Measurements from ENCODE around the gene VKORC1L1. TPM values are rescaled to one million over a fixed set of nuclear protein-coding genes. Genes with fewer than 3 reads are reported as not detected.
A peak's percentile ranks its signal among the peaks of the same experiment; 100 is the strongest.

Gene VKORC1L1
- total and polyA plus RNA-seq, 2 donors: 6.0 to 8.5 TPM

- no peak for DNase-seq (ENCODE audit: low read depth in 6 of 9, low spot score in 9 of 9)
- H3K27me3 ChIP-seq (ENCODE audit: control insufficient read depth in 2 of 2, insufficient read depth in 1 of 2, low read length in 1 of 2): no peaks in the 10 kb centered on the region
- peaks cover 7 to 12% of the 10 kb centered on the region in 2 donors for H3K4me1 ChIP-seq (ENCODE audit: control insufficient read depth in 2 of 2, insufficient read depth in 2 of 2, low read length in 2 of 2)
- 97% methylated on average over 16 of the region's 16 CpGs for WGBS
- H3K36me3 ChIP-seq (ENCODE audit: control insufficient read depth in 2 of 2, insufficient read depth in 2 of 2, low read length in 1 of 2): peaks cover 54 to 65% of the 10 kb centered on the region in 2 donors
- H3K4me3 ChIP-seq (ENCODE audit: low read length in 2 of 2): no peak overlapping the region
- no peak overlapping the region for H3K27ac ChIP-seq (ENCODE audit: low read depth in 1 of 2, low read length in 1 of 2)
- H3K9me3 ChIP-seq (ENCODE audit: control insufficient read depth in 2 of 2, insufficient read depth in 1 of 2, low read length in 1 of 2): no peaks in the 10 kb centered on the region
Measured at GRCh38 chr7:65976659-65977196, 103.9 kb downstream of the VKORC1L1 start.

DNA sequence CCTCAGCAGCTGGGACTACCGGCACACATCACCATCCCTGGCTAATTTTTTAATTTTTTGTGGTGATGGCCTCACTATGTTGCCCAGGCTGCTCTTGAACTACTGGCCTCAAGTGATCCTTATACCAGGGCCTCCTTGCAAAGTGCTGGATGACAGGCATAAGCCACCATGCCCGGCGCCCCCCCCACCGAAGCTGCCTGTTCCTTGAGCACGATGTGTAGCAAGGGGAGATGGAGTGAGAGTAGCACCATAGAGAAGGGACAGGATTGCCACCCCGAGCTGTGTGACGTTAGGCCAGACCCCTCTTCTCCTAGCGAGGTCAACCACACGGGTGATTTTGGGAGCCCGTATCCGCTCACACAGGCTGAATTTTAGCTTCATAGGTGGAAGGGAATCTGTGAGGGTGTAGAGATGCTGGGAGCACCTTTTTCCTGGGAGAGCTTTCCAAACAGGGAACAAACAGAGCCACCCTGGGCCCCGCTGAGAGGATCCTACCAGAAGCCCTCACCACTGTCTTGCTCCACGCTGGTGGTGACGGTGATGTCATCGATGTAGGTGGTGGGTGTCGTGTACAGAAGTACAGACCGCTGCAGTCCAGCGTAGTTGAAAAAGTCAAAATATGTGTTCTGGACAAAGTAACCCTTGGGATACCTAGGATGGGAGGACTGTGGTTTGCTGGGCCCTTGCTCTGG is 106.2 kb downstream of the VKORC1L1 start:
- WGBS: 97% methylated on average over 18 of the region's 18 CpGs
- Histone ChIP-seq H3K4me1 (ENCODE audit: control insufficient read depth in 2 of 2, insufficient read depth in 2 of 2, low read length in 2 of 2) (peaks cover 7 to 16% of the 10 kb centered on the region in 2 donors), H3K4me3 (ENCODE audit: low read length in 2 of 2) (no peak overlapping the region), H3K27me3 (ENCODE audit: control insufficient read depth in 2 of 2, insufficient read depth in 1 of 2, low read length in 1 of 2) (no peaks in the 10 kb centered on the region), H3K9me3 (ENCODE audit: control insufficient read depth in 2 of 2, insufficient read depth in 1 of 2, low read length in 1 of 2) (no peaks in the 10 kb centered on the region), H3K36me3 (ENCODE audit: control insufficient read depth in 2 of 2, insufficient read depth in 2 of 2, low read length in 1 of 2) (peaks cover 37 to 44% of the 10 kb centered on the region in 2 donors), H3K27ac (ENCODE audit: low read depth in 1 of 2, low read length in 1 of 2) (no peak overlapping the region)
- no peak for DNase-seq (ENCODE audit: low read depth in 6 of 9, low spot score in 9 of 9)

DNA sequence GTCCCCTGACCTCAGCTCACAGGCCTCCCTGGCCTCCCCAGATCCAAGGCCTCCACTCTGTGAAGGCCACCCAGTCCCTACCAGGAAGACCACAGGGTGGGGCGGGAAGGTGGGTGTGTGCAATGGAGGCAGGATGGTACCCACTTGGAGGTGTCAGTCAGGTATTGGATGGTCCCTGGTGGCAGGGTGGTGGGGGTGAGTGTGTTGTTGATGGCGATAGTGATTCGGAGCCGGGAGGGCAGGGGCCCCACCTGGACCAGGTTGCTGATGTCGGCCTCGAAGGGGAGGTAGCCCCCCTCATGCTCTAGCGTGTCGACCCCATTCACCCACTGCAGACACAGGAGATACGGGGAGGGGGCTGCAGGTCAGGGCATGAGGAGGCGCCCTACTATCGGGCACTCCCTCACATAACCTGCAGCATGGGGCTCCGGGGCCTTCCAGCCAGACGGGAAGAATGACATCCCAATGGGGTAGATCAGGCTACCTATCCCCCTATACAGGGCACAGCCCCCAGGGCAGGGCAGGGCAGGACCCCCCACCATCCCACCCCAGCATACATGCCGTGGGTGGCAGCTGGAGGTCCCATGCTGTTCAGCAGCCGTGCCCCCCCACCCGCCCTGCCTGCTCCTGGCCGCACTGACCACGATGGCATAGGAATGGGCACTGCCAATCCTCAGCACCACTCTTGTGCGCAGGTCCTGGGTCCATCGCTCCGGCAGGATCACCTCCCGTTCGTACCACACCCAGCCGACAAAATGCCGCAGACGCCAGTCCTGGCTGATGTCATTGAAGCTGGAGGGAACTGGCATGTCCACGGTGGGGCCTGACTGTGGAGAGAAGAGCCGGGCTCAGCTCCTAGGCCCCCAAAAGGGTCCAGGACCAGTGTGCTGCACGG is 107.0 kb downstream of the VKORC1L1 start:
- no peak for DNase-seq (ENCODE audit: low read depth in 6 of 9, low spot score in 9 of 9)
- H3K27me3 ChIP-seq (ENCODE audit: control insufficient read depth in 2 of 2, insufficient read depth in 1 of 2, low read length in 1 of 2): no peaks in the 10 kb centered on the region
- peaks cover 7 to 16% of the 10 kb centered on the region in 2 donors for H3K4me1 ChIP-seq (ENCODE audit: control insufficient read depth in 2 of 2, insufficient read depth in 2 of 2, low read length in 2 of 2)
- 97% methylated on average over 29 of the region's 29 CpGs for whole genome bisulfite sequencing
- peak overlapping the region in 1 of 2 donors; percentile 92 for H3K4me3 ChIP-seq (ENCODE audit: low read length in 2 of 2)
- no peaks in the 10 kb centered on the region for H3K9me3 ChIP-seq (ENCODE audit: control insufficient read depth in 2 of 2, insufficient read depth in 1 of 2, low read length in 1 of 2)
- H3K27ac ChIP-seq (ENCODE audit: low read depth in 1 of 2, low read length in 1 of 2): no peak overlapping the region
- peaks cover 30 to 36% of the 10 kb centered on the region in 2 donors for H3K36me3 ChIP-seq (ENCODE audit: control insufficient read depth in 2 of 2, insufficient read depth in 2 of 2, low read length in 1 of 2)

DNA sequence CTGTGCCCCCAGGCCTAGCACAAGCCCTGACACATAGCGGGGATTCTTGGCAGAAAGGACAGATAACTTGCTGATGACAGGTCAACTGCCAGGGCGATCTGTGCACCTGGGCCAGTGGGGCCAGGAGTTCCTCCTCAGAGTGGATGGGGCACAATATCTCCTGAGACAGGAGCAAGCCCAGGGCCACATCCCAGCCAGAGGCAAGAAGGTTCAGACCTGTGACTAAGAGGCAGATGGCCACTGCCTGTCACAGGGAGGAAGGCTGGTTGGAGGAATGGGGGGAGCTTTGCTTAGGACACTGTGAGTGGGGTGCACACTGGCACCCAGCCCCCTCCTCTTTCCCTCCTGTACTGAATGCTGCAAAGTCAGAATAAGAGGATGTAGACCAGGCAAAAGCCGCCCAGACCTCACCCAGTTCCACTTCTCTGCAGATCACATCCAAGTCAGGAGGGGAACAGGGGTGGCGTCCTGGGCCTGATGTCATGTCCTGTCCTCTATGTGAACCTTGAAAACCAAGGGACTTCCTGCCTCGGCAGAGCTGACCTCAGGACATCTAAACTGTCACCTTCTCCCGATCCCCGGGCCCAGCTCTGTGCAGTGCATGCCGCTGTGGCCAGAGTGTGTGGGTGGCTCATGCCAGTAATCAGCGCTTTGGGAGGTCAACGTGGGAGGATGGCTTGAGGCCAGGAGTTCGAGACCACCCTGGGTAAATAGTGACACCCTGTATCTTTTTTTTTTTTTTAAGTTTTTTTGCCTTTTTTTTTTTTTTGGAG is 107.8 kb downstream of the VKORC1L1 start:
- WGBS: 49% methylated on average over 11 of the region's 11 CpGs

DNA sequence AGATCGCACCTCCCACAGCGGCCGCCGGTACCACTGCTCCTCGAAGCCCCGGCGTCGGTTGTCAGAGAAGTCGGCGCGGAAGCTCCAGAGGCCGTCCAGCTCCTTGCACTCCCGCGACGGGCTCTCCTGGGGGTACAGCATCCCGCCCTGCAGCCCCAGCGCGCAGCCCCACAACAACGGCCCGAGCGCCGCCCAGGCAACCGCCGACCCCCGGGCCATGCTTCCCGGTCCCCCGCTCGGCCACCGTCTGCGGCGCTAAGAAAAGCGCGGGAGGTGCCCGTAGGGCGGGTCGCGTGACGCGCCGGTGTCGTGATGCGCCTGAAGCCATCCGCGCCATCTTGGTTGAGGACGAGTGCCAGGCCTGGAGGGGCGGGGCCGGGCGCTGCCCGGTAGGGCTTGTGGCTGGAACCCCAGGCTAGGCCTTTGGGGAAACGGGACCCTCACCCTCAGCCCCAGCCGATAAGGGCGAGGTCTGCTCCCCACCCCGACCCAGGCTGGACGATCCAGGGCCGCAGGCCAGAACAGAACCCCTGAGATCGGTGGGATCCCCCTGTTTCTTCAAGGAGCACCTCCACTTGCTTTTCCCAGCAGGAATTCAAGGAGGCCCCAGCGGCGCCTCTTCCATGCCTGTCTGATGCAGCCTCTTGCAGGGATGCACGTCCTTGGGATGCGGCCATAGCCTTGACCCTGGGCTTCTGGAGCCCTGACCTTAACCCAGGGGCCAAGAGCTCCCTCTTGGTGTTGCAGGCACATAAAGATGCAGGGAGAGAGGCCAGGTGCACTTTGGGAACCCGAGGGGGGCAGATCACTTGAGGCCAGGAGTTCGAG is 109.3 kb downstream of the VKORC1L1 start, which contains the start of gene GUSB:
Gene GUSB (minus strand): TSS at position 249 of the 828 bp plus-strand sequence. CDS start 30 bp downstream, at position 219.
- Histone ChIP-seq H3K27me3 (ENCODE audit: control insufficient read depth in 2 of 2, insufficient read depth in 1 of 2, low read length in 1 of 2) (no peaks in the 10 kb centered on the region), H3K36me3 (ENCODE audit: control insufficient read depth in 2 of 2, insufficient read depth in 2 of 2, low read length in 1 of 2) (peaks cover 11 to 19% of the 10 kb centered on the region in 2 donors), H3K4me3 (ENCODE audit: low read length in 2 of 2) (peak within 1 kb of the TSS; percentile 92), H3K4me1 (ENCODE audit: control insufficient read depth in 2 of 2, insufficient read depth in 2 of 2, low read length in 2 of 2) (peaks cover 7 to 16% of the 10 kb centered on the region in 2 donors), H3K27ac (ENCODE audit: low read depth in 1 of 2, low read length in 1 of 2) (peak within 1 kb of the TSS; percentile 64 to 84), H3K9me3 (ENCODE audit: control insufficient read depth in 2 of 2, insufficient read depth in 1 of 2, low read length in 1 of 2) (no peaks in the 10 kb centered on the region)
- 8% methylated on average over 62 of the region's 62 CpGs for WGBS
- DNase-seq (ENCODE audit: low read depth in 6 of 9, low spot score in 9 of 9): peak; percentile 57 to 93 (median 81)

More for the DNA sequence above, 107.8 kb downstream of the VKORC1L1 start:
- Histone ChIP-seq H3K27ac (ENCODE audit: low read depth in 1 of 2, low read length in 1 of 2) (peak overlapping the region in 1 of 2 donors; percentile 32), H3K9me3 (ENCODE audit: control insufficient read depth in 2 of 2, insufficient read depth in 1 of 2, low read length in 1 of 2) (no peaks in the 10 kb centered on the region), H3K4me3 (ENCODE audit: low read length in 2 of 2) (peak overlapping the region; percentile 92), H3K27me3 (ENCODE audit: control insufficient read depth in 2 of 2, insufficient read depth in 1 of 2, low read length in 1 of 2) (no peaks in the 10 kb centered on the region), H3K4me1 (ENCODE audit: control insufficient read depth in 2 of 2, insufficient read depth in 2 of 2, low read length in 2 of 2) (peaks cover 7 to 16% of the 10 kb centered on the region in 2 donors), H3K36me3 (ENCODE audit: control insufficient read depth in 2 of 2, insufficient read depth in 2 of 2, low read length in 1 of 2) (peaks cover 24 to 31% of the 10 kb centered on the region in 2 donors)
- DNase-seq (ENCODE audit: low read depth in 6 of 9, low spot score in 9 of 9): peak in 7 of 9 donors; percentile 7 to 49 (median 13)

- Histone ChIP-seq H3K4me1 (ENCODE audit: control insufficient read depth in 2 of 2, insufficient read depth in 2 of 2, low read length in 2 of 2) (peaks cover 7 to 16% of the 10 kb centered on the region in 2 donors), H3K4me3 (ENCODE audit: low read length in 2 of 2) (no peak overlapping the region), H3K27ac (ENCODE audit: low read depth in 1 of 2, low read length in 1 of 2) (no peak overlapping the region), H3K27me3 (ENCODE audit: control insufficient read depth in 2 of 2, insufficient read depth in 1 of 2, low read length in 1 of 2) (no peaks in the 10 kb centered on the region), H3K9me3 (ENCODE audit: control insufficient read depth in 2 of 2, insufficient read depth in 1 of 2, low read length in 1 of 2) (no peaks in the 10 kb centered on the region), H3K36me3 (ENCODE audit: control insufficient read depth in 2 of 2, insufficient read depth in 2 of 2, low read length in 1 of 2) (peaks cover 8 to 12% of the 10 kb centered on the region in 2 donors)
- 97% methylated on average over 10 of the region's 10 CpGs for WGBS
- no peak for DNase-seq (ENCODE audit: low read depth in 6 of 9, low spot score in 9 of 9)
Measured at GRCh38 chr7:65983965-65984658, 111.2 kb downstream of the VKORC1L1 start.

- Histone ChIP-seq H3K9me3 (ENCODE audit: control insufficient read depth in 2 of 2, insufficient read depth in 1 of 2, low read length in 1 of 2) (no peaks in the 10 kb centered on the region), H3K36me3 (ENCODE audit: control insufficient read depth in 2 of 2, insufficient read depth in 2 of 2, low read length in 1 of 2) (no peaks in the 10 kb centered on the region), H3K27ac (ENCODE audit: low read depth in 1 of 2, low read length in 1 of 2) (no peak overlapping the region), H3K27me3 (ENCODE audit: control insufficient read depth in 2 of 2, insufficient read depth in 1 of 2, low read length in 1 of 2) (no peaks in the 10 kb centered on the region), H3K4me3 (ENCODE audit: low read length in 2 of 2) (no peak overlapping the region), H3K4me1 (ENCODE audit: control insufficient read depth in 2 of 2, insufficient read depth in 2 of 2, low read length in 2 of 2) (no peaks in the 10 kb centered on the region)
- DNase-seq (ENCODE audit: low read depth in 6 of 9, low spot score in 9 of 9): no peak
- 93% methylated on average over 4 of the region's 4 CpGs for WGBS
Measured at GRCh38 chr7:65988084-65988483, 115.2 kb downstream of the VKORC1L1 start.

Data from thymus (tissue), 11 donors.